LNCAP (cell line): Measurements from ENCODE around the gene PDE11A.

Experiments
- TF ChIP-seq, protein P1 (sequence below): fragments of 450-650 bp; IDR thresholded peaks from 2 replicates; pipeline ENCODE4 v1.5.1; 2017; ENCODE audit warnings: mild to moderate bottlenecking

PDE11A gene

DNA sequence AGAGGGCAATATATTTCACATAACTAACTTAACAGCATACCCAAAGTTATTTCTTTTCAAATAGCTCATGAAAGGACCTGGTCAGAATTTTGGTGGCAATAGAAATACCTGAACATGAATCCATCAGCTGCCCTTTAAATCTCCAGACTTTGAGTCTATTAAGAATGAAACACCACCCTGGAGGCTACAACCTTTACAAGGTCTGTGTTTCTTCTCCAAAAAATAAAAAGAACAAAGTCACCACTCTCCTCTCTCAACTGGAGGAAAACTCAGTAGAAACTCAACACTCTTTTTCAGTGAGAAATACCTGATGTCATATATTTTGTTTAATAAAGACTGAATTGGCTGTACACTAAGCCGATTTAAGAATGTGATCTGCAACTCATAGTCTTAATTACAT lies 475.7 kb downstream of the PDE11A start:
- TF ChIP-seq, protein P1, sequence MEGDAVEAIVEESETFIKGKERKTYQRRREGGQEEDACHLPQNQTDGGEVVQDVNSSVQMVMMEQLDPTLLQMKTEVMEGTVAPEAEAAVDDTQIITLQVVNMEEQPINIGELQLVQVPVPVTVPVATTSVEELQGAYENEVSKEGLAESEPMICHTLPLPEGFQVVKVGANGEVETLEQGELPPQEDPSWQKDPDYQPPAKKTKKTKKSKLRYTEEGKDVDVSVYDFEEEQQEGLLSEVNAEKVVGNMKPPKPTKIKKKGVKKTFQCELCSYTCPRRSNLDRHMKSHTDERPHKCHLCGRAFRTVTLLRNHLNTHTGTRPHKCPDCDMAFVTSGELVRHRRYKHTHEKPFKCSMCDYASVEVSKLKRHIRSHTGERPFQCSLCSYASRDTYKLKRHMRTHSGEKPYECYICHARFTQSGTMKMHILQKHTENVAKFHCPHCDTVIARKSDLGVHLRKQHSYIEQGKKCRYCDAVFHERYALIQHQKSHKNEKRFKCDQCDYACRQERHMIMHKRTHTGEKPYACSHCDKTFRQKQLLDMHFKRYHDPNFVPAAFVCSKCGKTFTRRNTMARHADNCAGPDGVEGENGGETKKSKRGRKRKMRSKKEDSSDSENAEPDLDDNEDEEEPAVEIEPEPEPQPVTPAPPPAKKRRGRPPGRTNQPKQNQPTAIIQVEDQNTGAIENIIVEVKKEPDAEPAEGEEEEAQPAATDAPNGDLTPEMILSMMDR, result no peak

DNA sequence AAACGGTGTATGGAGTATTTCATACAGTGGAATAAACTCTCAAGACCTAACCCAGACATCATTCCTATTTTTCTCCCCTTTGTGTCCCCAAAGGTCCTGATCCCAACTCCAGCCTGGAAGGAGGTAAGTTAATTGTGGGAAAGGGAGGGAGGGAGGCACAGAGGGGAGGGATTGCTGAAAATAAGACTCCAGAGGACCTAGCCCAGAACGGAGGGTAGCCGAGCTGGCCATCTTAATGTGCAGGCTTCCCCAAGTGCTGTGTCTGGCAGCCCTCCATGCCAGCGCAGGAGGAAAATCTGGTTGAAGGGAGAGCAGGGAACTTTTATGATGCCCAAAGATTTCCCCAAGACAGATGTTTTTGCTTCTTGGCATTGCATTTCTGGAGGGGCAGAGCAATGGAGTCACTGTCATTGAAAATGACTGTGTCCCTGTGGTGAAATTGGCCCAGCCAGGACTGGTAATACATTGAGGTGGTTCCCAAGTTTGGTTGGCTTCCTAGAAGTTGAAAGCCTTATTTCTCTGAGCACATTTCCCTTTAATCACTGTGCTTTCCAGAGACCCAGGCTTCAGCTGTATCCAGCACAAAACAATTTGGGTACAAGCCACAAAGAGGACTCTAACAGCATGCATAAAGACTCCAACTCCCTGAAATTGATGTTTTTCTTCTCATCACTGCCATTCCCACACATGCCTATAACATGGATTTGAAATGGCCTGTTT lies 477.3 kb downstream of the PDE11A start:
- TF ChIP-seq, protein P1, result no peak

DNA sequence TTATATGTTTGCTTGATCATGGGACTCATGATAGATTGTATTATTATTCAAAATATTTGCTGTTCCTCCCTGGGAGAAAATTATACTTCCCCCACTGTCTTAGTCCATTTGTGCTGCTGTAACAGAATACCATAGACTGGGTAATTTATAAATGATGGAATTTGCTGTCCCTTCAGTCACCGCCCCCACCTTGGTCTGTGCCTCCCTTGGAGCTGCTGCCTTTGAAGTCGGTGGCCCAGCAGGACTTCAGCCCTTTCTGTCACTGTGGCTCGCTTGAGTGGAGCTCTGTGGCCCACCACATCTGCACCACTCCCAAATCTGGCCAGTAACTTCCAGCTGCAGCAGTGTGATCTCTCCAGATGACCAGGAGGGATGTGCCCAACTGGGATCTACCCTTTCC lies 479.2 kb downstream of the PDE11A start:
- TF ChIP-seq, protein P1, result no peak

DNA sequence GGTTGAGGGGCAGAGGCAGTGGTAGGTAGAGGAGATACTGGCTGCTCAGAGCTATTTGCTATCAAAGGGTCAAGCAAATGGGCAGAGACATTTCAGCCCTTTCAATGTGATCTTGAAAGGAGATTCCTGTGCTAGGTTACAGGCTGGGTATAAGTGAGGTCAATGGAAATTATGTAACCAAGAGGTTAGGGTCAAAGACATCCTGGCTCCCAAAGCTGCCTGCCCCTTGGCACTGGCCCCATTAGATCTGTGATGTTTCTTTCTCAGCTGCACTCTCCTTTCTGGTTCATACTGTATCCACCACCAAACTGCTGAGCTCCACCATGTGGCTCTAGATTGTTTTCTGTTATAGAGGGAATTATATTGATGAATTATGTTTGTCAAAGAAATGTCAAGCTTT lies 479.6 kb downstream of the PDE11A start:
- TF ChIP-seq, protein P1, result no peak

DNA sequence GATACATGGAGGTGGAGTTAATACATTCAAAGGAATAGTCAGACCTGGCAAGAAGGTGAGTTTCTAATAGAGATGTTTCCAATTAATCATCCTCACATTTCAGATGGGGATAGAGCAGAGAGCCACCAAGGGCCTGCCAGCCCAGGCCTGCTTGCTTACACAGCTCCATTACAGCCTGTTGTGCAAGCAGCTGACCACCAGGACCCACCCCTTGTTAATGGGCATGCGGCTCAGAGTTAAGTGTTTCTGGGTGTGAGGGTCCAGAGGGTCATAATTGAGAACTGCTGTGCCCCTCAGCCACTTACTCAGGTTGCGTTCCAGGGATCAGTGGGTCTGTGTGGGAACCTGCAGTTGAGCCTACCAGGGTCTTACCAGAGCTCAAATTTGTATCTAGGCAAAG lies 480.2 kb downstream of the PDE11A start:
- TF ChIP-seq, protein P1, result no peak

DNA sequence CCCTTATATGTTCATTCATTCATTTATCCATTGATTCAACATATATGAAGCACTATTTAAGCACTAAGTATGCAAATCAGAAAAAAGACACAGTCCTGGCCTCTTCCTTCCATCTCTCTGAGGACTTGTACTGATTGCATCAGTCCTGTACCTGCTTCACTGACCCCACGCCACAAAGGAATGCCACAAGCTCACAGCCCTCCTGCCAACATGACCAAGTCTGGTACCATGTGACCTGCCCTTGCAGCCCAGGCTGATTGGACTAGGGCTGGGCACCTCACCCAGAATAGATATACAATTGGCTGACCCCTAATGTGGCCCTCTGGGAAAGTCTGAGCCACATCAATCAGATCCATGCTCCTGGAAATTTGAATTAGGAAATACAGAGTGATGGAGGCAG lies 483.4 kb downstream of the PDE11A start:
- TF ChIP-seq, protein P1, result no peak

DNA sequence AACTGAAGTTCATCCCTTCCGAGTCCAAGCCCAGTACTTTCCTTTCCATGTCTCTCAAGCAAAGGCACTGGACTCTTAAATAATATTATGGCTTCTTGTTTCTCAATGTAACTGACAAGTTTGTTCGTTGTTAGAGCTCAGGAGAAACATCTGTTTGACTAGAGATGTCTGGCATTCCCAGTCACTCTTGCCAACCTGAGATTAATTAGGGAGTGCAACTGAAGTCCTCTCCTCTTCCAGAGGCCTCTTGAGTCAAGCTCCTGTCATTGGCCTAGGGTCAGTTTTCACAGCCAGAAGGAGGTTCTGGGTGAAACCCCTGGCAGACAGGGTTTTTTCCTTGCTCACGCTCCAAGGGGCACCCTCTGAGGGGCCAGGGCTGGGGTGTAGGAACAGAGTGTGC lies 483.9 kb downstream of the PDE11A start:
- TF ChIP-seq, protein P1, result no peak

DNA sequence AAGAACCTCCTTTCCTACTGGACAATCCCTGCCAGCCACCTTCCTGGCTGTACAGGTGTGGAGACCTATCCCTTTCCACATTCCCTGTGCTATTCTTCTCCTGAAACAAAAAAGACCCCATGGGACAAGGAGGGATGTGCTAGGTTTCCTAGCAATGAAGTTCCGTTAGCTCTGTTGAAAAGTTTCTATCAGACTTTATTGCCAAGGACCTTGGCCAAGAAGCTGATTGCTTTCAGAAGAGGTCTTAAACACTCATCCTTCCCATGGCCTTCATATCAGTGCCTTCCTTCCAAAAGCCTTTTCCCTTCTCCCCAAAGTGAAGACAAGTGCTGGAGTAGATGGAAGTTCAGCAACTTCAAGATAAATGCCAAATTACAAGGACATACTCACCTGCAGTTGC lies 485.2 kb downstream of the PDE11A start:
- TF ChIP-seq, protein P1, result no peak
